Stimulated activated CD8-positive, alpha-beta memory T cell treated with anti-CD3 and anti-CD28 coated beads, Interleukin-12 subunit alpha, Interleukin-12 subunit beta, amount 100 ng/mL, for 24 hours (primary cell): ENCODE measurements around the gene ANO3.
"Not testable (repeated sequence)": the region's sequence is repeated elsewhere in the genome, so short reads cannot be mapped to it uniquely, and the experiment has no call there.

ENCODE experiments used
- DNase-seq: peaks from one replicate; pipeline ENCODE4 v3.0.0-alpha.2; 2020; ENCODE audit errors: extremely low read depth

Gene ANO3

DNA sequence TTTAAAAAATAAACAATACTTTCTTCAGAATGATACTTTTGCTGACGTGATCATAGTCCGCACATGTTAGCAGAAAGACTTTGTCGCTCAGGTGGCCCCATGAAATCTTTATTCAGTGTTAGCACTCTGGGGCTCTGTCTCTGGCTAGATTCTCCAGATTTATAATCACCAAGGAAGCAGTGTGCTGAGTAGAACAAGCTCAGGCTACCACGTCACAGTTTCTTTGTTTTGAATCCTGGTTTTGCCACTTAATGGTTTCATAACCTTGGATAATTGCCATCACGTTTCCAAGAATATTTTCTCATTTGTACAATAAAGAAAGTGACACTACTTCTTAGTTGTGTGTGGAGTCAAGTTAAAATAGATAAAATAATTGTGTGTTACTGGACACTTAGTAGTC lies 244.0 kb downstream of the ANO3 start:
- DNase-seq: no peak

DNA sequence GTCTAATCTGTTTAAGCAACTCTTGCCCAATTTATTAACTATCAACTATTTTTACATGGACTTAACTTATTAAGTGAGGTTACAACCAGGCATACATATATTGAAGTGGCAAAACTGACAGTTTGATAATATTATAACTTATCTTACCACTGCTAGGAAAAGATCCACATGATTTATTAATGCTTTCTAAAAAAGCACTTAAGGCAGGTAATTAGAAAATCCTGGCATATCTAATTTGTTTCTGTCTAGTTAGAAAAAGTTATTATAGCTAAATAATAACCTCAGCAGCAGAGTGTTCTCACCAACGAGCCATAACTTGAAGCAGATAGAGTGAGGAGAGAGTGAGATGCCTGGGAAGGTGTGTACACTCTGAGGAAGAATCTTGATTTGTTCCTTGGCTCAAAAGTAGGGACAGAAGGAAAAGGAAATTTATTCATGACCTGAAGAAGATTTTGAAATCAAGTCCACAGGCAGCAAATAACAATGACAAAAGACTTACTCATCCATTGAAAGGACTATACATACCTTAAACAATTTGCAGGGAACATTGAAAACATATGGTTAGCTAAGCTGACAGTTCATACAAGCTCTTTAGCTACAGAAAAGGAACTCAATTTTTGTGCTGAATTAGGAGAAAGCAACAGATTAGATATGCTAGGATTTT lies 247.2 kb downstream of the ANO3 start:
- DNase-seq: no peak

DNA sequence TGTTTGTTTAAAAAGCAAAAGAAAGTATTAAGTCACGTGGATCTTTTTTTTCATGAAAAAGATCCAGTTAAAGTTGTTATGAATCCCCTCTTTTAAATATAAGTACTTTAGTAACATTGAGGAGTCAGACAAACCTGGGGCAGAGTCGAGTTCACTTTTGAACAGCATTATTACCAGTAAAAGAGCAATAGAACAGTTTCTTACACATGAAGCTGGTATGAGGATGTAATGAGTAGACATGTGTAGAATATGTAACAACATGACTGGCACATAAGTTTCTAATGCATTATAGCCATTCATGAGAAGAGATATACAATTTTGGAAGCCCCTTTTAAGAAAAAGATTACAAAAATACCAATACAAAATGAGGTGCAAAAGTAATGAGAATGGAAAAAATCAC lies 247.8 kb downstream of the ANO3 start:
- DNase-seq: no peak

DNA sequence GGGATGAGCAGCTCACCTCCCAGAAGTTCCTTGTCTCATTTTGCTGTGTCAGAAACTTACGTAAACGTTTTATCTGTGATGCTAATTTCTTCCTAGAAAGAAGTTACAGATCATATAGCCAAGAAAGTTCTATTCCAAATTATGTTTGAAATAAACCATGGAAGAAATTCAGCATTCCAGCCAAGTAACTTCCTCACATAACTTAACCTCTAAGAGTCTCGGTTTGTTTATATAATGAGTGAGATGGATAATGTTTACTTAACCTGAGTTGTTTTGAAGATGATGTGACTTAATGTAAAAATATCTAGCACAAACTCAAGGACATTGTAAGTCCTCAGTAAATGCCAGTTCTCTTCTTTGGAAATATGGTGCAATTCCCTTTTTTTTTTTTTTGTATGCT lies 249.0 kb downstream of the ANO3 start:
- no peak for DNase-seq

- DNase-seq: no peak
Observed at GRCh38 chr11:26583550-26583949, 251.6 kb downstream of the ANO3 start.

GRCh38 chr11:26584818-26585217 lies 252.9 kb downstream of the ANO3 start:
- DNase-seq: no peak

- no peak for DNase-seq
Observed at GRCh38 chr11:26587073-26587472, 255.1 kb downstream of the ANO3 start.

- DNase-seq: no peak
Observed at GRCh38 chr11:26593691-26594090, 261.8 kb downstream of the ANO3 start.

DNA sequence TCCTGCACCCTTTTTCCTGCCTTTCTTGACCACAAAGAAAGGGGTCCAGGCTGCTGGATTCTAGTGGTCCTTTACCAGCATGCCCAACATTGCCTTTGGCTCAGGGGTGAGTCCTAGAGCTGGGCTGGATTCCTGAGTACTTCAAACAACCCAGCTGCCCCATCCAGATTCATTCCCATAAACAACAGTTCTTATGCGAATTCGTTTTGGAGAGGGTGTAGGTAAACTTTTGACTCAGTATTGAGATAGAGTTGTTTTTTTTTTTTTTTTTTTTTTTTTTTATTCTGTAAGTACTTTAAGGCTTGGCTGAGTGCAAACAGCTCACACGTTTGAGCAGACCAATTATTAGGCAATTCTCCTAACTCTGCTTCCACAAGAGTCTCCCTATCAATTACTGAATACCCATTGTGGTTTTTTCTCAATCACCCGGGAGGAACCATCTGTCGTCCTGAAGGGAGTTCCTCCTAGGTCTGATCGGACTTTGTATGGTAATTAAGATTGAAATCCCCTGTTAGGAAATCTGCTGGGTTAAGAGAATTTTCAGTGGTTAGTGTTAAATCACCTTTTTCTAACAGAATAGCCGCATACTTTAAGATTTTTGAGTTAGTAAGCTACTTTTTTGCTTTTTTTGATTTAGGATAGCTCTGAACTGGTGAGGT lies 263.4 kb downstream of the ANO3 start:
- DNase-seq: not testable (repeated sequence)

- DNase-seq: not testable (repeated sequence)
Observed at GRCh38 chr11:26597049-26597689, 265.2 kb downstream of the ANO3 start.

DNA sequence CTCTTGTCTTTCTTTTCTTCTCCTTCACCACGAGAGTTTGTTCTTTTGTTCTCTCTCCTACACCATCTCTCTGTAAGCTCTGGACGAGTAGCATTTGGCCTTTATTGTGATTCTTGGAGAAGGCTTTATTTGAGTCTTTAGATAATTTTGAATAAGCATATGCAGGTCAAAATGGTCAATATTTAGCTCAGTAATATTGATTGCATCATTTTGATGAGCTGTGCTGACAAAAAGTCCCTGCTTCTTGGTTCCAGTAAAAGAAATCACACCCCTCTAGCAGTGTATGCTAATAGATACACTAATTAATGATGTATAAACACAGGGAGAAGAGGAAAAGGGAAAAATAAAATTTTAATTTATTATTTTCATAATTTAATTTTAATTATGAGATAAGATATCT lies 266.0 kb downstream of the ANO3 start:
- DNase-seq: no peak

GRCh38 chr11:26599425-26599824 lies 267.5 kb downstream of the ANO3 start:
- no peak for DNase-seq

- DNase-seq: no peak
Observed at GRCh38 chr11:26599876-26600434, 268.0 kb downstream of the ANO3 start.

GRCh38 chr11:26607725-26608506 lies 276.0 kb downstream of the ANO3 start:
- no peak for DNase-seq

GRCh38 chr11:26608507-26609146 lies 276.7 kb downstream of the ANO3 start:
- no peak for DNase-seq

DNA sequence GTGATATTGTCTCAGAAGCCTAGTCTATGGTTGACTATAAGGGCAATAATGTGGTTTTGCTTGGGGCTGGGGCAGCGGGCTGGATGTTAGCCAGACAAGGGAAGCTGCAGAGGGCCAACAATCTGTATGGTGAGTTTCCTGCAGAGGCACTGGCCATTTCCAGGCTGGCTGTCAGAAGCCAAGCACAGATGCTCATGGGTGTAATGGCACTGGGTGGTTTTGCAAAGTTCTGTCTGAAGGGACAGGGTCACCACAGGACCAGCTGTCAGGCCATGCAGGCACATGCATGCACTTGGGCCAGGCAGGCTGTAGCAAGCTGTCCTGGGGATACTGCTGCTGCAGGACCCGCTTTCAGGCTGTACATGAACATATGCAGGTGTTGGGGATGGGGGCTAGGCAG lies 281.8 kb downstream of the ANO3 start:
- DNase-seq: no peak

DNA sequence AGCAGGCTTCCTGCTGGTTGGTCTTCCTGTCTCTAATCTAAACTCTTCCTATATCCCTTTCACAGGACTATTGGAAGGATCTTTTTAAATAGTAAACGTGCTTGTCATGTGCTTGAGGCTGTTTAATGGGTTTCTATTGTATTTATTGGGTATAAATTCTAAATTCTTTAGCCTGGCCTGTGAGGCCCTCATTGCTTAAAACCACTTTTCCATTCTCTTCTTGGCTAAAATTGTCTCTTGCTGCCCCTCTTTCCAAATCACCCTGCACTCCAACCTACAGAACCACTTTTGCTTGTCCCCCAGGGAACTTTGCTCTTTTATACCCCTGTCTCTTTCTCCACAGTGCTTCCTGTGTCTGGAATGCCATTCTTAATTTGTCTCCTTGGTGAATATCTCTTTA lies 286.5 kb downstream of the ANO3 start:
- DNase-seq: no peak

DNA sequence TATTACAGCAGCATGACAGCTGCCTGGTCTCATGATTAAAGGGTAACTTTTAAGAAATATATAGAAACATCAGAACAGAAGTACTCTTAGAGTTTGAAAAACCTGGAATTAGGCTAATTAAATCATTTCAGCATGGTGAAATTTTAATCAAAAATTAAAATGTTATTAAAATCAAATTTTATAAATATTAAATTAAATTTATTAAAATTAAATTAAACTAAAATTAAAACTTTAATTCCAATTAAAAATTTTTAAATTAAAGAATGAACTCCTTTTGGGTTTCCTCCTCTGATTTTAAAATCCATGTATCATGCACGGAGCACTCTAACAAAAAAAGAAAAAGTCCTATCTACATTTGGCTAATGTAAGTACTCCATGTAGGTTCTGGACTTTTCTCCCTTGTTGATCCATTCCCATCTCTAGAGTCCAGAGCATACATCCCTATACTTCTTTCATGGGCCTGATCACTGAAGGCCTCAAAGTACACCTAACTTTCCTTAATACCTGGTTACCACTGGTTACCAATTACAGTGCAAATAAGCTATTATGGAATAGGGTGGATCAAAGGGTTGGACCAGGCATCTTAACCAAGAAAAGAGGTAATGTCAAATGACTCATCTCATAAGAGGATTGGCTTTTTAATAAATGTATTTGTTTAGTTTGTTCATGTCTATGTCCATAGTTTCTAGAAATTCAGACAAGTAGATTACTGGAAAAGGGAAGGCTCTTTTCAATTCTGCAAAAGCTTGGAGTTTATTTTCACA lies 288.5 kb downstream of the ANO3 start:
- DNase-seq: no peak

DNA sequence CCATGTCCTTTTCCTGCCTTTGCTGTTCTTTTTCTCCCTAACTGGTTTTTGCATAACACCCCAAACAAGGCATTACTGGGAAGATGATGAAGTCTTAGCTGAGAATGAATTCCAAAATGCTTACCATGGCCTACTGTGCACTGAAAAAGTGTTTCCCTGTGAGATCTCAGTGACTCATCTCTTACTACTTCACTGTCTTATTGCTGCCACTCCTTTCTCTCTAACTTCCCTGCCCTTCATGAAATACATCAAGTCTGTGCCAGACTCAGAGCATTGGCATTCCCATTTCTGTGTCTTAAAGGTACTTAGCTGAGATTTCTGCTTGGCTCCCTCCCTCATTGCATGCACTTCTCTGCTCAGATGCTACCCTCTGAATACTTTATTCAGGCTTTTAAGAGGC lies 289.2 kb downstream of the ANO3 start:
- no peak for DNase-seq

DNA sequence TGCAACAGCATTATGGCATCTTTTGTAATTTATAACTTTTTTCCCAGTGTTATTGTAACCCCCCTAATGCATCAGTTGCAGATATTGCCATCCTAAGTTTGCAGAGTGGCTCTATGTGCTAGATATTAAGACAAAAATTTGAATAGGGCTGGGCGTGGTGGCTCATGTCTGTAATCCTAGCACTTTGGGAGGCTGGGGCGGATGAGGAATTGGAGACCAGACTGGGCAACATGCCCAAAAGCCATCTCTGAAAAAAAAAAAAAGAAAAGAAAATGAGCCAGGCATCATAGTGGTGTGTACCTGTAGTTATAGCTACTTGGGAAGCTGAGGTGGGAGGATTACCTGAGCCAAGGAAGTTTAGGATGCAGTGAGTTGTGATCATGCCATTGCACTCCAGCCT lies 290.3 kb downstream of the ANO3 start:
- no peak for DNase-seq

DNA sequence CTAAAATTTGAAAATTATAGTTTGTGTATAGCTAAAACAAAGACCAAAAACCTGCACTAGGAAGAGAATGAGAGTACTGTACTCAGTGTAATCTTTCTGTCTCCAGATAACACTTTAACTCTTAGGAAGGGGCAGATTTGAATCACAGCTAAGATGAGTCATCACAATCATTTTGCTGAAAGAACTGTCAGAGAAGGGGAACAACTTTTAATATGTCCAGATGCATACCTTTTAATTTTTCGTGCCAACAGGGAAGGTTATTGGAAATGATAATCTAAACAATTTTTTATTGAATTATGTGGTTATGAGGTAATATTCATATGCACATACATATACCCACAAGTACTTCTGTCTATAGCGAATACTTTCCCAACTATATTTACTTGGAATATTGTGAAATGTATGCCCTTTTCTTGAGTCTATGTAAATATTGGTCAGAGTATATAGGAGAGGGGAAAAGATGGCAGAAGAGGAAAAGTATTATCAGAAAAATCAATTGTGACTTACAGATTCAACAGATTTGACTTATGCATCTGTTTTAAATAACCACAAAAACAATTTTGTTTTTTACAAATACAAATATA lies 291.2 kb downstream of the ANO3 start:
- DNase-seq: no peak
